GM19455 (cell line): ENCODE data around the gene ARSA.
"Not testable (repeated sequence)": the region's sequence is repeated elsewhere in the genome, so short reads cannot be mapped to it uniquely, and the experiment has no call there.

ENCODE experiments used
- ATAC-seq: cut with Tn5 transposase; IDR thresholded peaks from one replicate; pipeline ENCODE4 v1.9.1; 2021; ENCODE audit not compliant: unreplicated experiment

ARSA gene

DNA sequence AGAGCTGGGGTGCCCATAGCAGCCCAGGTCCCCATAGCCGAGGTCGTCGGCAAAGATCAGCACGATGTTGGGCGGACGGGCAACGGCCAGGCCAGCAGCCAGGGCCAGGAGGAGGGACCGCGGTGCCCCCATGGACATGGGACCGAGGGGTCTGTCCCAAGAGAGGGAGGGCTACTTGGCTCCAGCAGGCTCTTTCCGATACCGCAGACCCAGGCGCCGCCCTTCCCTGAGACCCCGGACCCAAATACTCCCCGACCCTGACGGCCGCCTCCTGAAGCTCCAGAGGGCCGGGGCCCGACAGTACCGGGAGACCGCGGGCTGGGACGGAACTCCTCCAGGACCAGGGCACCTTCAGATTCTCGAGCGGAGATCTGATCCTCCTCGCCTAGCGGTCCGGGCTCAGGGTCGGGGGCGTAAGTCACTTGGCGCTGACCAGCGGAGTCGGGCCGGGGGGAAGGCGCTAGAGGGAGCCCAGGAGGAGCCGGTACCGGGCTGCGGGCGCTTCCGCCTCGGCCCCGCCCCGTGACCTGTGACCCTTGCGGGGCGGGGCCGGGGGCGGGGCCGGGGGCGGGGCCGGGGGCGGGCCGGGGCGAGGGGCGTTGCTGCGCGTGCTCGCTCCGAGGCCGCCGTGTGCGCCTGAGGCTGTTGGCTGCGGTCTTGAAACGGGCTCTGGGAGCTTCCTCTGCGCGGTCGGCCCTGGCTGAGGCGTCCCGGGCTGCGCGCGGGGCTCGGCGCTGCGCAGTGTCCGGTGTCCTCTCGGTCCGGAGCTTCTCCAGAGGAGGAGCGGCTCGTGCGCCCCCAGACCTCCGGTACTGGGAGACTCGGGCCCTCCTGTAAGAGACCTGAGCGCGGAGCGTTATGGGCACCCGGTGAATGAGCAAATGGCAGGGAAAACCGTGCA lies at the start of gene ARSA:
ARSA (minus strand) TSS at position 511 of the 901 bp plus-strand sequence; CDS start at position 138, 373 bp downstream.
- ATAC-seq: peak; percentile 60

- no peak for ATAC-seq
Observed at GRCh38 chr22:50676661-50677492, 48.9 kb upstream of the ARSA start.

DNA sequence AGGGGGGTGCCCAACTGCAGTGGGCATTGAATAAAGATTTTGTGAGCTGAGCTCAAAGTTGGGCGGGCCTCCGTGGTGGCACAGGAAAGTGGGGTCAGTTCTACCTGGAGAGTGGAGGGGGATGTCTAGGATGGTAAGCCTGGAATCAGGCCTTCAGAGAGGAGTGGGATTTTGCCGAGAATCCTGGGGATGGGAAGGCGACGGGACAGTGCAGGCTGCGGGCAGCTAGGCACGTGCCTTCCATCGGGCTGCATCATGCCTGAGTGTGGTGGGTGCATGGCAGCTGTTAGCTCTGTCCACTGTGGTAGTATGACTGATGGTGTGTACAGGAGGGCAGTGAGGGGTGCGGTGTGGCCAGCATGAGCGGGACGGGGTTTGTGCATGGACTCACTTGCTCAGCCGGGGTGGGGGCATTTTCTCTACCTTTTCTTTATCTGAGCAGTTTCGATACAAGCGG lies 48.3 kb upstream of the ARSA start:
- ATAC-seq: no peak

GRCh38 chr22:50675553-50676179 lies 47.7 kb upstream of the ARSA start:
- no peak for ATAC-seq

DNA sequence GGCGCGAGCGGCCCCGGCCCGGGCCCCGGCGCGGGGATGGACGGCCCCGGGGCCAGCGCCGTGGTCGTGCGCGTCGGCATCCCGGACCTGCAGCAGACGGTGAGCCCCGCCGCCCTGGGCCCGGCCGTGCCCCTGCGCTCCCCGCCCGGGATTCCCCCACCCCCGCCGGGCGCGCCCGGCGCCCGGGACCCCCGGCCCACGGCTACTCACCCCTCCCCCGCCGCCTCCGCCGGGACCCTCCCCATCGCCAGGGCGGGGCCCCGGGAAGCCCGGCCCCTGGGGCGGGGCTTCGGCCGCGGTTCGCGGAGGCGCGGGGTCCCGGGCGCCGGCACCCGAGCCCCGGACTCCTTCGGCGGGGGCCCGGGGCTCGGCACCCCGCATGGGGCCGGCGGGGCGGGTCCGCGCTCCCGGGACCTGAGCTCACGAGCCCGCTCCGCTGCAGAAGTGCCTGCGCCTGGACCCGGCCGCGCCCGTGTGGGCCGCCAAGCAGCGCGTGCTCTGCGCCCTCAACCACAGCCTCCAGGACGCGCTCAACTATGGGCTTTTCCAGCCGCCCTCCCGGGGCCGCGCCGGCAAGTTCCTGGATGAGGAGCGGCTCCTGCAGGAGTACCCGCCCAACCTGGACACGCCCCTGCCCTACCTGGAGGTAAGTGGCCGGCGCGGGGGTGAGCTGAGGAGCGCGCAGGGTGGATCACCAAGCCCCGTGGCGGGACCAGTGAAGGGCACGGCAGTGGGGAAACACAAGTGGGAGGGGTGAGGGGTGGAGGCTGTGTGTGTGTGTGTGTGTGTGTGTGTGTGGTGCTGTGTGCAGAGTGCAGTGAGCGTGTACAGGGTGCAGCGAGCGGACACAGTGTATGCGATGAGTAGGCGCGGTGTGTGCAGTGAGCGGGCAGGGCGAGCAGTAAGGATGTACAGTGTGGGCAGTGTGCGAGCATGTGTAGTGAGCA lies 46.9 kb upstream of the ARSA start:
- ATAC-seq: no peak

DNA sequence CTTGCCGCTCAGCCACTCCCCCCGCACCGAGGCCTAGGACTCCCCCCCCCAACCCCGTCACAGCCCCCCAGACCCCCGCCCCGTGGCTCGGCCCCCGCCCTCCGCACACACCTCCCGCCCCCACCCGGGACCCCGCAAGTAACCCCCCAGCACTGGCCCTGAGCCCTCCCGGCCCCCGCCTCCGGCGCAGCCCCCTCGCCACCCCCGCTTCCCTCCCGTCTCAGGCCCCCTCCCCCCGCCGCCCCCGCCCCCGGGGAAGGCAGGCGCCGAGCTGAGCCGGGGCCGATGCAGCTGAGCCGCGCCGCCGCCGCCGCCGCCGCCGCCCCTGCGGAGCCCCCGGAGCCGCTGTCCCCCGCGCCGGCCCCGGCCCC lies 46.2 kb upstream of the ARSA start:
- ATAC-seq: no peak

DNA sequence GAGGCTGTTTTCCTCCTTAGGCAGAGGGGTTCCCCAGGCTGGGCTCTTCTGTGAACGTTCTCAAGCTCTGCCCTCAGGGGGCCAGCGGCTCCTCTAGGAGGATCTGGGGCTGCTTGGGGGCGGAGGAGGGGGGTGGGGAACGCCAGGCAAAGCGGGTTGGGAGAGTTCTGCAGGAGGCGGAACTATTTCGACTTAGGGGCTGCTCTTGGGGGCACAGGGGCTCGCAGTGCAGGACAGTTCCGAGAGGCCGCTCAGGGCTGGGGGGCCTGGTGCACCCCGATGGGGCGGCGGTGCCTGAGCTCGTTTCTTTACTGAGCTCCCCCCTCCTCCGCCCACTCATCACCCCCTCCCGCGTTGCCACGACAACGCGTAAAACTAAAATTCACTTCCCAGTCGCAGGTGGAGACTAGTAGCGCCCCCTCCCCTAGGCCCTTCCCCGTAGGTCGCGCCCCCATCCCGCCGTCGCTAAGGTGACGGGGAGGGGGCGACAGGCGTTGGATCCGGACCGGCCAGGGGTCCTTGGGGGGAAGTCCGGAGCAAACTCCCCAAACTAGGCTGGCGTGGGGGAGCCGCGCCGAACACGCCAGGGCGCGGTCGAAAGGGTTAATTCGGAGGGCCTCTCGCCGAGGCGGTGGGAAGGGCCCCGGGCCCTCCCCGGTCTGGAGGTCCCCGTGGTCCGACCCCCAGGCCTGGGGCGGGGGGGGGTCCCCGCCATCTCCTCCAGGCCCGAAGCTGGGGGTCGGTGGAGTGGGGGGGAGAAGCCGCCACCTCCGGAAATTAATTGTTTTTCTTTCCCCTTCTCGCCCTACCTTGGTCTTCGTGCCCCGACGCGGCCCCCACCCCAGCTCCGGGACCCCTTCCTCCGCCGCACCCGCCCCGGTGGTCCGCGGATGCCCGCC lies 45.5 kb upstream of the ARSA start:
- ATAC-seq: no peak

DNA sequence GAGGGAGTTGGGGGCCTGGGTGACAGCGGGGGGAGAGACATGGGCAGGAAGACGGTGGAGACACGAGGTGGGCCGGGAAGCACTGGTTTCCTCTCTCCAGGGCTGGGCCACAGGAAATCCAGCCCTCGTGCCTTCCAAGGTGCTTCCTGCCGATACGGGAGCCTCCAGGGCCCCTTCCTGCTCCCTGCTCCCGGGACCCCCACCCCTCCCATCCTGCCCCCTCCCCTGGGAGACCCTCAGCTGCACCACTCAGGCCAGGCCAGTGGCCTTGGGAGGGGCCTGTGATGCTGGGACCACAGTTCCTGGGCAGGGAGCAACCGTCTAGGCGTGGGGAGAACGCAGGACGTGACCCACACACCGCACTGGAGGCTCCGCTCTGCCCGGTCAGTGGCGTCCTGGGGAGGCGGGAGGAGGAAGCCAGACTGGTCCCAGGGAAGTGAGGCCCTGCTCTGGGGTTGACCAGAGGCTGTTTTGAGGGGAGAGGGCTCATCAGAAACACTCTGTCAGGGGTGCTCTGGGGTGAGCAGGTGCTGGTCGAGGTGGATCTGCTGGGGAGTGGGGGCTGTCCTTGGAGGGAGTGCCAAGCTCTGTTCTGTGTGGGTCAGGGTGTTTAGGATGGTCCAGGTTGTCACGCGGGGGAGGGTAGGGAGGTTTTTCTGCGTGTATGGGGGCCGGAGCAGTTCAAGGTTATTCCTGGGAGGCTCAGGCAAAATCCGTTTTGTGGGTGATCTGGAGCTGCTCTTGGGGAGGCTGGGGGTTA lies 44.7 kb upstream of the ARSA start, which contains the start of gene SHANK3:
SHANK3 (plus strand) TSS at position 353 of the 760 bp plus-strand sequence.
- no peak for ATAC-seq

GRCh38 chr22:50672041-50672440 lies 44.1 kb upstream of the ARSA start:
- ATAC-seq: no peak

- no peak for ATAC-seq
Observed at GRCh38 chr22:50671641-50672040, 43.7 kb upstream of the ARSA start.

DNA sequence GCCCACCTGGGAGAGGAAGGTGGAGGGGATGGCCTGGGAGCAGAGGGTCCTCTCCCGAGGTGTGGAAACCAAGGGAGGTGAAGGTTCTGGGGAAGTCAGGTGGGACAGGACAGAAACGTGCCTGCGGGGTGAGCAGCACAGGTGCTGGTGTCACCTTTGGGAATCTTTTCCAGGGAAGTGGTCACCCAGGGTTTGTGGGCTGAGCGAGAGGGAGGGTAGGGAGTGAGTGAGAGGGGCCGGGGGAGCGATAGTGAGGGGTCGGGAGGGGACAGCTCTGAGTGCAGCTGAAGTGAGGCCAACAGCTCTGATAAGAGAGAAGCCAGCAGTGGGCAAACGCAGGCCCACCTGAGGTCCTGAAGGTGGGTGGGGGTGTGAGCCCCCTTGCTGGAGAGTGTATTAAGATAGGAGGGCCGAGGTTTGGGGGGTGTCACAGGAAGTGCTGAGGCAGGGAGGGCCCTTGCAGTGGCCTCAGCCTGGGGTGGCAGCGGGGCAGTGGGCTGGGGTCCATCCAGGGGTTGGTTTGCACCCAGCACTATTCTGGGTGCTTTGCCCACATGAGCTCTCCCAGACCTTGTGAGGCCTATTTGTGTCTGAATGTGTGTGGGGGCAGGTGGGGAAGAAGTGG lies 43.1 kb upstream of the ARSA start:
- no peak for ATAC-seq

- no peak for ATAC-seq
Observed at GRCh38 chr22:50670513-50670912, 42.6 kb upstream of the ARSA start.

DNA sequence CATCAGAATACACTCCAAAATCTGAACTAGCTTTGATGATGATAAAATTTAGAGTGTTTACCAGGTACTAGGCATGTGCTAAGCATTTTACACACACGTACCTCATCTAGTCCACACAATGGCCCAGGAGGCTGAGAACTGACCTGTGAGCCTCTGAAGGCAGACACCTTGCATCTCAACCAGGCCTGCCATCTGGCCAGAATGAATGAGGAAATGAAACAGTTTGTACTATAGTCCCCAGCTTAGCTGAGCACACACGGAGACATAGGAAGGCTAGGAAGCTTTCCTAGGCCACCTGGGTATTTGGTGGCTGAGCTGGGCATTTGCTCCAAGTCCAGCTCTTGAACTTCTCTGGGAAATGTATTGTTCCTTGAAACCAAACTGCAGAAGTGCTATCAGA lies 37.8 kb upstream of the ARSA start:
- ATAC-seq: no peak

- ATAC-seq: no peak
Observed at GRCh38 chr22:50665212-50665611, 37.3 kb upstream of the ARSA start.

DNA sequence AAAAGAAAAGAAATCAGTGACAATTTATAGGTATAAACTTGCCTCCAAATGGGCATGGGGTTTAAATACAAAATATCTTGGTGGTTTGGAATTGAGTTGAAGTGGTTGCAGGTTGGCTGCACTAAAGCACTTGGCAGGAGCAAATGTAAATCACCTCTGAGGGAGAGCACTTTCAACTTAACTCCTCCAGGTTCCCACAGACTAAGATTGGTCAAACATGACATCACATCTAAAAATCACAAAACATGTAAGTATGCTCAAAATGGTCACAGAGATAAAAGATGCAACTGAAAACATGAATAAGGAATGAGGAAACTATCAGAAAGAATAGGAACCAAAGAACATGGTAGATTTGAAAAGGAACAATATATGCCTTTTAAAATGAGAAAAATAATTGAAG lies 32.4 kb upstream of the ARSA start:
- no peak for ATAC-seq

DNA sequence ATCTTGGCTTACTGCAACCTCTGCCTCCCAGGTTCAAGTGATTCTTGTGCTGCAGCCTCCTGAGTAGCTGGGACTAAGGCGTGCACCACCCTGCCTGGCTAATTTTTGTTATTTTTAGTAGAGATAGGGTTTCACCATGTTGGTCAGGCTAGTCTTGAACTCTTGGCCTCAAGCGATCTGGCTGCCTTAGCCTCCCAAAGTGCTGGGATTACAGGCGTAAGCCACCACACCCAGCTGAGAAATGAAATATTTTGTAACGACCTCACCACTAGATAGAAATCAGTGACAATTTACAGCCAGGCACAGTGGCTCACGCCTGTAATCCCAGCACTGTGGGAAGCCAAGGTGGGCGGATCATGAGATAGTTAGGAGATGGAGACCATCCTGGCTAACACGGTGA lies 31.8 kb upstream of the ARSA start:
- not testable (repeated sequence) for ATAC-seq

GRCh38 chr22:50657925-50658324 lies 30.0 kb upstream of the ARSA start:
- no peak for ATAC-seq
